22Rv1 (cell line): Measurements from ENCODE around the gene SYMPK.

Experiments used
- H3K27ac ChIP-seq: fragments of 450-650 bp; 2 replicates; pipeline ENCODE4 v1.5.1; 2017
- ZFX ChIP-seq: fragments of 450-650 bp; IDR thresholded peaks from 2 replicates; pipeline ENCODE4 v1.6.1; 2017; ENCODE audit warnings: antibody characterized with exemption, borderline replicate concordance
- TF ChIP-seq, protein P1 (sequence below): fragments of 450-650 bp; IDR thresholded peaks from 2 replicates; pipeline ENCODE4 v1.5.1; 2017; ENCODE audit warnings: mild to moderate bottlenecking

The SYMPK gene

DNA sequence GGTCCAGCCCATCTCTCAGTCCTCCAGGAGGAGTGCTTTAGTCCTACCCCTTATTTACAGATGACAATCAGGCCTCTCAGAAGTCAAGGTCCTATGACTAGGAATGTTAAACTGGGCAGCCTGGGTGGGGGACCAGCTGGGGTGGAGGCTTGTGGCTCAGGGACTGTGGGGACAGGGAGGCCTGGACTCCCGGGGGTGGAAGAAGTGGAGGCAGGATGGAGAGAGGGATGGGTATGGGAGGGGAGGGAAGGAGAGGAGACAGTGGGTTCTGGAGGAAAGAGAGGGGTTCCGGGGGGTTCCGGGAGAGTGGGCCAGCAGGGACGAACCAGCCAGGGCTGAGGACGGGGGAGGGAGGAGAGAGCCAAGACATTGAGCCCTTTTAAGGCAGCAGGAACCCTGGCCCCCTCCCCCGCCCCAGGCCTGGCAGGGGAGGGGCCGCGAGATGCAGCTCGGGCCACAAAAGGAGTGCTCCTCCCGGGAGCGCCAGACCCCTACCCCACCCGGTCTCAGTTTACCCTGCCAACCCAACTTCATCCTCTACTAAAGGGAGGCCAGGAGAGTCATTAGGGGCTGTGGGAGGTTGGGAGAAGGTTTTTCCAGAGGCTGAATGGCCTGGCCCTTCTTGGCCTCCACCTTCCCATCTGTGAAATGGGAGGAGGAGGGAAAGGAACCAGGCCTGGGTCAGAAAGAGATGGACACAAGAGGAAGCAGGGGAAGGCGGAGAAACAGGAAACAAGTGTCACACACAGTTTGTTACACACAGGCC is 82.3 kb downstream of the SYMPK start:
- TF ChIP-seq, protein P1, sequence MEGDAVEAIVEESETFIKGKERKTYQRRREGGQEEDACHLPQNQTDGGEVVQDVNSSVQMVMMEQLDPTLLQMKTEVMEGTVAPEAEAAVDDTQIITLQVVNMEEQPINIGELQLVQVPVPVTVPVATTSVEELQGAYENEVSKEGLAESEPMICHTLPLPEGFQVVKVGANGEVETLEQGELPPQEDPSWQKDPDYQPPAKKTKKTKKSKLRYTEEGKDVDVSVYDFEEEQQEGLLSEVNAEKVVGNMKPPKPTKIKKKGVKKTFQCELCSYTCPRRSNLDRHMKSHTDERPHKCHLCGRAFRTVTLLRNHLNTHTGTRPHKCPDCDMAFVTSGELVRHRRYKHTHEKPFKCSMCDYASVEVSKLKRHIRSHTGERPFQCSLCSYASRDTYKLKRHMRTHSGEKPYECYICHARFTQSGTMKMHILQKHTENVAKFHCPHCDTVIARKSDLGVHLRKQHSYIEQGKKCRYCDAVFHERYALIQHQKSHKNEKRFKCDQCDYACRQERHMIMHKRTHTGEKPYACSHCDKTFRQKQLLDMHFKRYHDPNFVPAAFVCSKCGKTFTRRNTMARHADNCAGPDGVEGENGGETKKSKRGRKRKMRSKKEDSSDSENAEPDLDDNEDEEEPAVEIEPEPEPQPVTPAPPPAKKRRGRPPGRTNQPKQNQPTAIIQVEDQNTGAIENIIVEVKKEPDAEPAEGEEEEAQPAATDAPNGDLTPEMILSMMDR = no peak
- TF ChIP-seq ZFX = no peak
- peak overlapping the region; percentile 41; the same call in 1 of the 2 replicates for H3K27ac ChIP-seq

DNA sequence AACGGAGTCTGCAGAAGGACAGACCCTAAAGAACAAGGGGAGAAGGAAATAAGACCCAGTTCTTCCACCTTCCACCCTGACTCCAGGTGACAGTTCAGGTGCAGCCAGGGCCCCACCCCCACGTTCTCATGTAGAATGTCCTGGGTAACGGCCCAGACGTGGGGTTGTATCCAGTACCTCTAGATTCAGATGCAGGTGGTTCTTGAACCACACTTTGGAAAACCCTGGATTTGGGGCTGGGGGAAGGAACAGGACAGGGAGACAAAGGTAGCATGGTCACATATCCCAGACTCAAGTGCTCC is 82.8 kb downstream of the SYMPK start:
- no peak overlapping the region; the same call in 1 of the 2 replicates for H3K27ac ChIP-seq
- no peak for TF ChIP-seq ZFX
- TF ChIP-seq, protein P1 = no peak

DNA sequence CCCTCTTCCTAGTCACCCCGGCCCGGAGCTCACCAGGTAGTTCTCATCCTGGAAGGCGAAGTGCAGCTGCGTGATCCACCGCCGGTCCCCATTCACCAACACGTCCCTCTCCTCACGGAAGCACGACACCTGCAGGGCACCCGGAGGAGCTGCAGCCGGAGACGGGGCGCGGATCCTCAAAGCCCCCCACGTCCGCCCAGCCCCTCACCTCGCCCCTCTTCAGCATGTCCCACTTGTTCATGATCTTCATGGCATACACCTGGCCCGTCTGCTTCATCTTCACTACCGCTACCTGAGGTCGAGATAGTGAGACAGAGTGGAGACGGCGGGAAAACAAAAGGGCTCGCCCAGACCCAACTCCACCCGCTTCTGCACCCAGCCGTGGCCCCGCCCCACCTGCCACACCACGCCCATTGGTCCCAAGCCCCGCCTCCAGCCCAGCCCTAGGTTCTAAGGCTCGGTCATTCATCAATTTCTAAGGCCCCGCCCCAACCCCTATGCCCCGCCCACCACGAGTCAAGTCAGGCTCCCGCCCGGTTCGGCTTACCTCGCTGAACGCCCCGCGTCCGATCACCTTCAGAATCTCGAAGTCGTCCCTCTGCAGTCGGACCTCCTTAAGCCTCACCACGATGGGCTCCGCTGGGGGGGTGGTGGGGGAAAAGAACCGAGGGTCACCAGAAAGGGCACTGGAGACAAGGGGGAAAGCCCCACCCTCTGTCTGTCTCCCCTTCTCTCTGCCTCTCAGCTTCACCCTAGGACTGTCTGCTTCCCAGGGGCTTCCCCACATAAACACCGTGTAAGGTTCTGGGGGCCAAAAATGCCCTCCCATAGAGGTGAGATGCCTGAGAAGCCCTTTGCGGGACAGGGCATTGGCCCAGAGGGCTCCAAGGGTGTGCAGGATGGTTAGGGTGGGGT is 83.5 kb downstream of the SYMPK start:
- TF ChIP-seq ZFX = no peak
- TF ChIP-seq, protein P1 = peak; percentile 90
- peak overlapping the region; percentile 61 for H3K27ac ChIP-seq

DNA sequence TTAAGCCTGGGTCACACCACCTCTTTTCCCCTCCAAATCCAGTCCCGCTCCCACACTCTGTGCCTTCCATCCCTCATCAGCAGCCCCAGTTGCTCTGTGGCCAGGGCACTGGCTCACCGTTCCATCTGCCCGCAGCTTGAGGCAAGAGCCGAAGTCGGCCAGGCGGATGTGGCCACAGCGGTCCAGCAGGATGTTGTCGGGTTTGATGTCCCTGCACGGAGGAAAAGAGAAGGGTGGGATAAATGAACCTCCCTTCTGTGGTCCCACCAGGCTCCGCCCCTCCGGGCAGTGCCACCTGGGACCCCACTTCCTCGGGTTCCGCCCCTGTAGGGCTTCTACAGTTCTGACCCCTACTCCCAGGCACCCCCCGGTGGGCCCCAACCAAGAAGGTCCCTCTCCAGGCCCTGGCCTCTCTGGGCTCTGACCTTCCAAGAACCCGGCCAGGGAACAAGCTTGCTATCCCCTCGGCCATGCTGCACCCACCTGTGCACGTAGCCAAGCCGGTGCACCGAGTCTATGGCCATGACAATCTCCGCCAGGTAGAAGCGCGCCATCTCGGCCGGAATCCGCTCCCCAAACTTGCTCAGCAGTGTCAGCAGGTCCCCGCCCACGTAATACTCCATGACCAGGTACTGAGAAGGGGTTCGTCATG is 84.8 kb downstream of the SYMPK start:
- TF ChIP-seq ZFX = no peak
- no peak overlapping the region for H3K27ac ChIP-seq

DNA sequence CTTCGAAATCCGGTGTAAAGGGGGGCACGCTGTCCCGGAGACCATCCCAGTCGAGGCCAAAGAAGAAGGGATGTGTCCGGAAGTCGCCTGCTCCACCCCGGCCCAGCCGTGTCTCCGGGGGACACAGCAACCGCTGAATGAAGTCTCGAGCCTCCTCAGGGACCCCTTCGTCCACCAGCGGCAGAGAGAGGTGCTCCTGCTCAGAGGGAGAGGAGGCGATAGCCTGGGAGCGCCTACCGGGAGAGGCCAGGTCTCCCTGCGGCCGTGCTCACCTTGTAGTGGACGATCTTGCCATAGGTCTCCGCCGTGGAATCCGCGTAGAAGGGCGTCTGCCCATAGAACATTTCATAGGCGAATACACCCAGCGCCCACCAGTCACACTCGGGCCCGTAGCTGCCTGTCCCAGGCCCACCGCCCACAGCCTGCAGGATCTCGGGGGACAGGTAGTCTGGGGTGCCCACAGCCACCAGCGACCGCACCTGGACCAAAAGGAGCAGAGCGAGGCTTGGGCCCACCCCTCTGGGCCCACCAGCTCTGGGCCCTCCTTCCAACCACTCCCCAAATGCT is 85.5 kb downstream of the SYMPK start:
- TF ChIP-seq ZFX = no peak
- TF ChIP-seq, protein P1 = no peak
- no peak overlapping the region for H3K27ac ChIP-seq

DNA sequence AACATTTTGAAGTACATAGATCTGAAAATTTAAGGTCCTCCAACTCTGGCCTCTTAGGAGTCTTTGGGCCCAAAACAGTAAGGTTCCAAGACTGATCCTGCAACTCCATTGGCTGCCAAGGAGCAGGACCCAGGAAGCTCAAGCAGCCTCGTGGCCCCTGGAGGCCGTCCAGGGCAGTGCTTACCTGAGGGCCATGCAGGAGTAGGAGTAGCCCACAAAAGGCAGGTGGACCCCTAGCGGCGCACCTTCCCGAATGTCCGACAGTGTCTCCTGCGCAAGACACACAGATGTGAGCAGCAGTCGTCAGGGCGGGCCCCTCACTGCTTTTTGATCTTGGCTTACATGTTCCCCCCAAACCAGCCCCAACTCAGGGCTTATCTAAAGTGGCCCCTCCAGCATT is 88.2 kb downstream of the SYMPK start:
- TF ChIP-seq, protein P1 = peak; percentile 13; the same call in 1 of the 2 replicates
- TF ChIP-seq ZFX = no peak
- 0 out of 2 replicates have a peak overlapping the region, but pooled peaks have one; percentile 17 for H3K27ac ChIP-seq

DNA sequence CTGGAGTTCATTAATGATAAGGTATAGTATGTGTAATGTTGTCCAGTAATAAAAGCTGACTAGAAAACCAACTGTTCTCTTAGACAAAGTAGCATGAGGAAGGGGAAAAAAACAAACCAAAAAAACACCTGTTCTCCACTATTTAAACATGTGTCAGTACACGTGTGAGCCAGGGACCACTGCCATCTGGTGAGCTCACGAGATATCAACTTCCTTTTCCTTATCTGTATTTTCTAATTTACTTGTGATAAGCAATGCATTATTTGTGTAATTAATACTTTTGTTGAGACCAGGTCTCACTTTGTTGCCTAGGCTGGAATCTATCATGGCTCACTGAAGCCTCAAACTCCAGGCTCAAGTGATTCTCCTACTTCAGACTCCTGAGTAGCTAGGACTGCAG is 89.6 kb downstream of the SYMPK start:
- peak overlapping the region; percentile 96; the same call in 1 of the 2 replicates for H3K27ac ChIP-seq
- no peak for TF ChIP-seq ZFX

DNA sequence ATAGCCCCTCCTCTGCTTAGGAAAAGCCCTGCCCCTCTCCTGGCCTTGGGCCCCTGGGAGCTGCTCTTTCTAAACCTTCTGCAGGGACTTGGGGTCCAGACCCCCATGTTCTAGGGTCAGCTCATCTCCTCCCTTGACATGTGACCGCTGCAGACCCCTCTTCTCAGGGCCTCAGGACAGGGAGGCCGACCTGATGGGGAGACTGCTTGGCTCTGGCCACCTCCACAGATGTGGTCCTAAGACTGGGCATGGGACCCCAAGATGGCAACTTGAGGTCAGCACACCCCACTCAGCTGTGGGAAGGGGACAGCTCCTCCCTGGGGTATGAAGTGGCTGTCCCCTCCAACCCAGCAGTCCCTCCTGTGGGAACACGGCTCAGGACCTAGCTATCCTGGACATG is 90.0 kb downstream of the SYMPK start:
- TF ChIP-seq, protein P1 = no peak
- no peak for TF ChIP-seq ZFX
- H3K27ac ChIP-seq = peak overlapping the region; percentile 96
